H1 (cell line): ENCODE data around the gene MEP1A. TPM values are rescaled to one million over a fixed set of nuclear protein-coding genes. Genes with fewer than 3 reads are reported as not detected.

Experiments
- CTCF ChIA-PET: fragments of 300-600 bp; sonication (Branson Sonifier 250); formaldehyde crosslinking; loops from one replicate; lab custom pipeline; 2021; ENCODE audit not compliant: partially characterized antibody; lab: Charles Lee
- POLR2A ChIA-PET: fragments of 300-600 bp; sonication (Branson Sonifier 250); formaldehyde crosslinking; loops from one replicate; lab custom pipeline; 2021; ENCODE audit warnings: inconsistent platforms; ENCODE audit not compliant: partially characterized antibody; lab: Charles Lee
- DNase-seq, 2 experiments: peaks; one replicate each; pipeline versions ENCODE4 v3.0.0 to v3.0.0-alpha.2; 2010 to 2022; ENCODE audit warnings: low spot score in 2 of 2, low read depth in 1 of 2, mixed read lengths in 1 of 2
- FAIRE-seq: peaks from 2 replicates; lab custom pipeline; 2011; peaks lifted over from hg19 to GRCh38; lab: Jason Lieb, UNC
- H2AFZ ChIP-seq: 2 replicates; pipeline ENCODE4 v1.8.1; 2012; ENCODE audit warnings: low read length, inconsistent platforms
- H2AK5ac ChIP-seq: 2 replicates; pipeline ENCODE4 v1.6.1; 2013; ENCODE audit warnings: low read depth, low read length
- H2BK120ac ChIP-seq: replicated peaks from 2 replicates; pipeline ENCODE3; 2013; ENCODE audit warnings: low read depth, low read length, inconsistent platforms
- H2BK12ac ChIP-seq: 2 replicates; pipeline ENCODE4 v1.6.1; 2013; ENCODE audit warnings: low read depth, low read length
- H2BK15ac ChIP-seq: 2 replicates; pipeline ENCODE4 v1.6.1; 2013; ENCODE audit warnings: low read length
- H2BK20ac ChIP-seq: 2 replicates; pipeline ENCODE4 v1.6.1; 2013; ENCODE audit warnings: low read length
- H2BK5ac ChIP-seq: 2 replicates; pipeline ENCODE4 v1.6.1; 2013; ENCODE audit warnings: low read depth, low read length
- H3K14ac ChIP-seq: 2 replicates; pipeline ENCODE4 v1.6.1; 2013; ENCODE audit warnings: inconsistent platforms; ENCODE audit not compliant: insufficient read length
- H3K18ac ChIP-seq: 2 replicates; pipeline ENCODE4 v1.6.1; 2013; ENCODE audit warnings: low read length; ENCODE audit errors: extremely low read depth
- H3K23ac ChIP-seq: 2 replicates; pipeline ENCODE4 v1.6.1; 2013; ENCODE audit warnings: inconsistent platforms; ENCODE audit not compliant: insufficient read length
- H3K23me2 ChIP-seq: 2 replicates; pipeline ENCODE4 v1.6.1; 2013; ENCODE audit warnings: low read depth, low read length
- H3K27ac ChIP-seq: 2 replicates; pipeline ENCODE4 v1.6.1; 2011; ENCODE audit warnings: low read depth, low read length, inconsistent platforms
- H3K27me3 ChIP-seq, 4 experiments: replicated peaks in 1 of 4; 1 replicate in 1 of 4; 2 replicates in 3 of 4; pipeline versions ENCODE4 v1.6.1 to v1.8.1; 2011 to 2013; ENCODE audit warnings: low read length in 3 of 4, mild to moderate bottlenecking in 3 of 4, inconsistent platforms in 2 of 4, mixed read lengths in 2 of 4, moderate library complexity in 1 of 4; ENCODE audit not compliant: control insufficient read depth in 3 of 4, insufficient read depth in 3 of 4; ENCODE audit errors: extremely low read depth in 1 of 4
- H3K36me3 ChIP-seq, 4 experiments: 2 replicates each; pipeline versions ENCODE4 v1.6.1 to v1.8.1; 2011 to 2013; ENCODE audit warnings: mild to moderate bottlenecking in 4 of 4, low read length in 3 of 4, moderate library complexity in 2 of 4, control low read depth in 1 of 4, inconsistent platforms in 1 of 4; ENCODE audit not compliant: insufficient read depth in 4 of 4, control insufficient read depth in 2 of 4
- H3K4ac ChIP-seq: replicated peaks from 2 replicates; pipeline ENCODE3; 2013; ENCODE audit warnings: low read length, low read depth, mixed read lengths, inconsistent platforms; ENCODE audit not compliant: insufficient read length
- H3K4me1 ChIP-seq, 4 experiments: replicated peaks in 1 of 4; 1 replicate in 1 of 4; 2 replicates in 3 of 4; pipeline versions ENCODE4 v1.6.1 to v1.8.1; 2011 to 2013; ENCODE audit warnings: low read length in 3 of 4, inconsistent platforms in 2 of 4, mixed read lengths in 1 of 4; ENCODE audit not compliant: insufficient read depth in 4 of 4, control insufficient read depth in 3 of 4
- H3K4me2 ChIP-seq, 2 experiments: 2 replicates each; pipeline versions ENCODE4 v1.6.1 to v1.8.1; 2011 to 2013; ENCODE audit warnings: low read depth in 2 of 2, low read length in 2 of 2, control low read depth in 1 of 2, inconsistent platforms in 1 of 2, mild to moderate bottlenecking in 1 of 2; ENCODE audit not compliant: insufficient read depth in 1 of 2
- H3K4me3 ChIP-seq, 4 experiments: fragments of 200-600, 300-600 bp in 1 of 4; sonication (generic), shearing (Covaris generic), sonication (Bioruptor Twin) in 1 of 4; 2 replicates each; pipeline versions ENCODE4 v1.5.1 to v1.8.1; 2011 to 2016; ENCODE audit warnings: low read length in 4 of 4, low read depth in 3 of 4, control low read depth in 2 of 4, inconsistent platforms in 2 of 4, mild to moderate bottlenecking in 2 of 4, mixed read lengths in 1 of 4, moderate library complexity in 1 of 4; ENCODE audit not compliant: insufficient read depth in 2 of 4; ENCODE audit errors: extremely low read depth in 1 of 4
- H3K56ac ChIP-seq: replicated peaks from 2 replicates; pipeline ENCODE3; 2013; ENCODE audit warnings: low read depth, mild to moderate bottlenecking, mixed read lengths, low read length, inconsistent platforms; ENCODE audit not compliant: insufficient read length
- H3K79me1 ChIP-seq: 2 replicates; pipeline ENCODE4 v1.6.1; 2013; ENCODE audit warnings: low read depth, low read length, control low read depth
- H3K79me2 ChIP-seq, 2 experiments: 2 replicates each; pipeline versions ENCODE4 v1.6.1 to v1.8.1; 2012 to 2013; ENCODE audit warnings: low read length in 2 of 2, mild to moderate bottlenecking in 2 of 2, inconsistent platforms in 1 of 2; ENCODE audit not compliant: insufficient read depth in 2 of 2, control insufficient read depth in 1 of 2
- H3K9ac ChIP-seq, 4 experiments: replicated peaks in 1 of 4; 1 replicate in 1 of 4; 2 replicates in 3 of 4; pipeline versions ENCODE4 v1.6.1 to v1.8.1; 2011 to 2013; ENCODE audit warnings: low read depth in 3 of 4, low read length in 3 of 4, control low read depth in 2 of 4, mild to moderate bottlenecking in 2 of 4, moderate library complexity in 2 of 4, inconsistent platforms in 1 of 4; ENCODE audit errors: extremely low read depth in 1 of 4
- H3K9me3 ChIP-seq, 2 experiments: 2 replicates each; pipeline versions ENCODE4 v1.6.1 to v1.8.1; 2012 to 2013; ENCODE audit warnings: mild to moderate bottlenecking in 2 of 2, moderate library complexity in 2 of 2, control low read depth in 1 of 2, inconsistent platforms in 1 of 2, low read depth in 1 of 2, low read length in 1 of 2, mixed read lengths in 1 of 2; ENCODE audit not compliant: insufficient read depth in 2 of 2
- H4K20me1 ChIP-seq, 2 experiments: replicated peaks in 1 of 2; 2 replicates each; pipeline versions ENCODE3 to v1.8.1; 2011 to 2013; ENCODE audit warnings: inconsistent platforms in 2 of 2, low read length in 2 of 2, mild to moderate bottlenecking in 1 of 2; ENCODE audit not compliant: insufficient read depth in 2 of 2, control insufficient read depth in 1 of 2
- H4K5ac ChIP-seq: 2 replicates; pipeline ENCODE4 v1.6.1; 2013; ENCODE audit warnings: low read length, low read depth, mixed read lengths, inconsistent platforms; ENCODE audit not compliant: insufficient read length
- H4K8ac ChIP-seq: 2 replicates; pipeline ENCODE4 v1.8.0; 2013; ENCODE audit warnings: mild to moderate bottlenecking, moderate library complexity, low read length, inconsistent platforms; ENCODE audit not compliant: insufficient read depth; ENCODE audit errors: extremely low read depth
- H4K91ac ChIP-seq: replicated peaks from 2 replicates; pipeline ENCODE3; 2013; ENCODE audit warnings: low read length, mixed read lengths, inconsistent platforms; ENCODE audit not compliant: insufficient read length
- BACH1 ChIP-seq: IDR thresholded peaks from 2 replicates; pipeline ENCODE4 v1.6.1; 2012; ENCODE audit warnings: low read length, improper control_type of control experiment
- CEBPB ChIP-seq: IDR thresholded peaks from 2 replicates; pipeline ENCODE4 v1.6.1; 2012; ENCODE audit warnings: low read depth, low read length
- WGBS, 2 experiments: shearing (Covaris generic) in 1 of 2; methylation state at CpG; one replicate each; pipeline versions ENCODE4 v1.1.6 to v1.1.7; 2013 to 2015; ENCODE audit warnings: low lambda C conversion rate in 2 of 2, mixed read lengths in 2 of 2, inconsistent platforms in 1 of 2, low coverage in 1 of 2, missing lambda C conversion rate in 1 of 2; ENCODE audit not compliant: insufficient replicate concordance in 2 of 2, insufficient coverage in 1 of 2, insufficient read length in 1 of 2; ENCODE audit errors: extremely low coverage in 1 of 2, missing lambda C conversion rate in 1 of 2; 5-methylcytosine and 5-hydroxymethylcytosine counted together
- polyA plus RNA-seq, 7 experiments: library from polyadenylated mRNA; depleted of rRNA in 3 of 7; stranded (reverse) in 5 of 7; unstranded in 2 of 7; fragments of >200 nt in 5 of 7; fragments of 200-250 nt in 2 of 7; gene quantifications; 1 replicate in 5 of 7; 2 replicates in 1 of 7; 4 replicates in 1 of 7; pipeline versions ENCODE4 v1.2.1 to v1.2.3, GENCODE V29; 2011 to 2013; ENCODE audit warnings: missing spikeins in 2 of 7, mixed read lengths in 2 of 7
- total RNA-seq: library from RNA; stranded (reverse); fragmentation: NEBNext Ultra II Directional; extraction: Animal tissue kit (Norgen Biotek cat#: 25700); gene quantifications from 2 replicates; pipeline ENCODE4 v1.2.1, GENCODE V29; 2021

Gene MEP1A
- total and polyA plus RNA-seq, 2 of the 8 experiments (the other 6 are each of a cell fraction or from before 2014, with no cell fraction given), result 0.03 TPM; not detected in 1

- ChIA-PET POLR2A (no interaction called here), CTCF (interaction anchor here (1.0 to 1.3 kb wide), 2 partner anchors 9 to 14 kb away, joined by 4 to 7 read pairs; no protein-coding TSS in a partner anchor)
- Histone ChIP-seq H4K8ac (no peak overlapping the region; the same call in 1 of the 2 replicates), H3K23me2 (no peaks in the 10 kb centered on the region; the same call in 1 of the 2 replicates), H2AK5ac (no peak overlapping the region), H3K4ac (no peak overlapping the region), H3K79me1 (no peaks in the 10 kb centered on the region), H3K79me2 (no peaks in the 10 kb centered on the region), H3K9ac (no peak overlapping the region), H4K5ac (no peak overlapping the region), H2BK5ac (no peak overlapping the region; the same call in 1 of the 2 replicates), H3K4me3 (no peak overlapping the region), H3K18ac (no peak overlapping the region; the same call in 1 of the 2 replicates), H3K4me2 (no peak overlapping the region), H2BK120ac (no peak overlapping the region), H3K9me3 (no peaks in the 10 kb centered on the region), H2BK20ac (no peak overlapping the region), H2AFZ (peak overlapping the region; percentile 54; the same call in 1 of the 2 replicates), H3K14ac (no peak overlapping the region), H2BK15ac (no peak overlapping the region), H3K36me3 (no peaks in the 10 kb centered on the region), H4K20me1 (no peaks in the 10 kb centered on the region), H3K23ac (no peak overlapping the region), H3K56ac (no peak overlapping the region), H2BK12ac (no peak overlapping the region), H4K91ac (no peak overlapping the region), H3K27me3 (no peaks in the 10 kb centered on the region), H3K4me1 (peaks cover 0 to 5% (median 0%) of the 10 kb centered on the region in 4 experiments; a peak in 2 of 7 replicates), H3K27ac (no peak overlapping the region)
- peak; percentile 27 to 52 for DNase-seq
- TF ChIP-seq BACH1 (no peak), CEBPB (peak; percentile 37; the same call in 1 of the 2 replicates)
- 37% methylated on average over 4 of the region's 4 CpGs; no CpG with 5 or more reads in 1 of the 2 experiments for WGBS, 2 experiments
- FAIRE-seq, result no peak
Observed at GRCh38 chr6:46876126-46876525, 82.9 kb downstream of the MEP1A start.
